Dendritic cell treated with granulocyte-macrophage colony-stimulating factor and Interleukin-4, amounts not matched to agents 40 ng/mL and 50 ng/mL, for 4 days (primary cell): Measurements from ENCODE around the gene HOXC5.

Source experiments
- H3K27ac Mint-ChIP-seq: one replicate; pipeline ENCODE4 v1.8.0; 2022; ENCODE audit warnings: mild to moderate bottlenecking, mixed read lengths
- H3K27me3 Mint-ChIP-seq: one replicate; pipeline ENCODE4 v1.8.0; 2022; ENCODE audit warnings: mild to moderate bottlenecking, mixed read lengths
- H3K36me3 Mint-ChIP-seq: one replicate; pipeline ENCODE4 v1.8.0; 2022; ENCODE audit warnings: low read depth, mixed read lengths
- H3K4me1 Mint-ChIP-seq: one replicate; pipeline ENCODE4 v1.8.0; 2022; ENCODE audit warnings: low read depth, mixed read lengths
- H3K4me3 Mint-ChIP-seq: one replicate; pipeline ENCODE4 v1.8.0; 2022; ENCODE audit warnings: mild to moderate bottlenecking, moderate library complexity, mixed read lengths
- H3K9me3 Mint-ChIP-seq: one replicate; pipeline ENCODE4 v1.8.0; 2022; ENCODE audit warnings: mixed read lengths
- intact Hi-C: fragments of 100-400 bp; cut with micrococcal nuclease; formaldehyde crosslinking; loops from one replicate; pipeline ENCODE4 v1.15.0; 2022

HOXC5 gene

DNA sequence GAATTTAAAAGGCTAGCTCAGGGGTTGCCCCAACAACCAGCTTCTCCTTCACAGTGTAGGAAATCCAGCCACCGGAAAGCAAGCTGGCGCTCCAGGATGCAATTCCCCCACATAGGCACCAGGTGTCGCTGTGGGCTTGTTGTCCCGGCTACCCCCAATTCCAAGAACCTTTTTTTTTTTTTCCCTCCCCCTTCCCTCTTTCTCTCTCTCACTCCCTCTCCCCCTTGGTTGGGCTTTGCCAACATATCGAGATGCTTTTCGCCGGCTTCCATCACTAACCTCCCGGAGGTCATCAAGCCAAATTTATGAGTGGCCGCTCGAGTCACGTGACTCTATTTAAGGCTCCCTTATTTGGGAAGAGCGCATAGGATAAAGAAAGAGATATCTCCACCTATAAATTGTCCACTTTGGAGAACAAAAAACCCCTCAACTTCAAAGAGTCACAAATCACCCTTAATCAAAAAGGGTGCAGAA lies at the start of gene HOXC5:
Gene HOXC5, plus strand, starts transcription at position 424 of the 474 bp plus-strand sequence. CDS start 73 bp downstream, outside the sequence.
- peaks cover 93% of the 10 kb centered on the region for H3K27me3 Mint-ChIP-seq
- H3K4me1 Mint-ChIP-seq: peaks cover 15% of the 10 kb centered on the region
- H3K27ac Mint-ChIP-seq: no peak within 1 kb of the TSS
- no peak within 1 kb of the TSS for H3K4me3 Mint-ChIP-seq
- intact Hi-C loops: loop anchor here (2.0 to 5.0 kb wide), 2 partner anchors 95 to 158 kb away; no protein-coding TSS in a partner anchor
- peaks cover 7% of the 10 kb centered on the region for H3K9me3 Mint-ChIP-seq
- H3K36me3 Mint-ChIP-seq: no peaks in the 10 kb centered on the region

DNA sequence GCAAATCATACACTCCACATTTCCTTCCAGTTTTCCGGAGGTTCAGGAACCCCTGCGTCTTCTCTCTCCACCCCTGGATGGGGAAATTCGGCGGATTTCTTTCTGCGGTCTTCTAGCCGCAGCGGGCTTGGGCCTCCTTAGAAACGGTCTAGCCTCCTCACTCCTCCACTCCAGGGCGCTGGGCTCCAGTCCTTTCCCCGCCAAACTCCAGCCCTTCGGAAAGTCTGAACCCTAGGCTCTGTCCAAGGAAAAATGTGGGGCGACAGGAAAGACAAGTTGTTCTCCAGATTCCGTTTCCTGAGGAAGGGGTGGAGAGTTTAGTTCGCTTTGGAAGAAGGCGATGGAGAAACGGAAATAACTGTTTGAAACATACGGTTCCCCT lies 49.3 kb upstream of the HOXC5 start:
- Mint-ChIP-seq H3K4me3 (no peak overlapping the region), H3K27me3 (peaks cover 99% of the 10 kb centered on the region), H3K9me3 (peaks cover 6% of the 10 kb centered on the region), H3K27ac (no peak overlapping the region), H3K4me1 (peaks cover 22% of the 10 kb centered on the region), H3K36me3 (no peaks in the 10 kb centered on the region)
- intact Hi-C loops: no loop called here

DNA sequence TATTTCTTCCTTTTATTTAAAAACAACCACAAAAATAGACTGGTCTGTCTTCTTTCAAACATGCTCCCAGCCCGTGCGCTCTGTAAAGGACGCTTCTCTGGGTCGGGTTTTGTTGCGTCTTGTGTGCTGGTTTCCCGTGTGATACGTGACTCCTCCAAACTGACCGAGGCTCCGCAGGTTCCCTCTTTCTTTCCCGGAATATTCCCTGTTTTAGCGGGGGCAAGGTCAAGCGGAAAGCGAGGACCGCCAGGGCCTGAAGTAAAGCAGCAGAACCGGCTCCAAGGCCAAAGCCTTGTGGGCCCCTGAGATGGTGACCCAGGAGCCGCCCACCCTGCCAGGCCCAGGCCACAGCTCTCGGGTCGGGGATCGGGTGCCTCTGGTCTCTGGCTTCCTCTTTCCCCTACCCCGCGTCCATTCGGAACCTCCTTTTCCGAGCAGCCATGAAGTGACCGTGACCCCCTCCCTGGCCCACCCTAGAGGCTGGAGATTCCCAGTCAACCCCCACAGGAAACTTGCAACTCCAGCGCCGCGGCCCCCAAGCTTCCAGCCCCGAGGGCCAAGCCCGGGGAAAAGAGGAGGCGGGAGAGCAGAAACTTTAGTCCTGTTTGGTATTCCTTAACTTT lies 48.8 kb upstream of the HOXC5 start:
- Mint-ChIP-seq H3K27ac (no peak overlapping the region), H3K4me3 (peak overlapping the region; percentile 32), H3K4me1 (peaks cover 25% of the 10 kb centered on the region), H3K36me3 (no peaks in the 10 kb centered on the region), H3K9me3 (peaks cover 6% of the 10 kb centered on the region), H3K27me3 (peaks cover 99% of the 10 kb centered on the region)
- intact Hi-C loops: no loop called here

DNA sequence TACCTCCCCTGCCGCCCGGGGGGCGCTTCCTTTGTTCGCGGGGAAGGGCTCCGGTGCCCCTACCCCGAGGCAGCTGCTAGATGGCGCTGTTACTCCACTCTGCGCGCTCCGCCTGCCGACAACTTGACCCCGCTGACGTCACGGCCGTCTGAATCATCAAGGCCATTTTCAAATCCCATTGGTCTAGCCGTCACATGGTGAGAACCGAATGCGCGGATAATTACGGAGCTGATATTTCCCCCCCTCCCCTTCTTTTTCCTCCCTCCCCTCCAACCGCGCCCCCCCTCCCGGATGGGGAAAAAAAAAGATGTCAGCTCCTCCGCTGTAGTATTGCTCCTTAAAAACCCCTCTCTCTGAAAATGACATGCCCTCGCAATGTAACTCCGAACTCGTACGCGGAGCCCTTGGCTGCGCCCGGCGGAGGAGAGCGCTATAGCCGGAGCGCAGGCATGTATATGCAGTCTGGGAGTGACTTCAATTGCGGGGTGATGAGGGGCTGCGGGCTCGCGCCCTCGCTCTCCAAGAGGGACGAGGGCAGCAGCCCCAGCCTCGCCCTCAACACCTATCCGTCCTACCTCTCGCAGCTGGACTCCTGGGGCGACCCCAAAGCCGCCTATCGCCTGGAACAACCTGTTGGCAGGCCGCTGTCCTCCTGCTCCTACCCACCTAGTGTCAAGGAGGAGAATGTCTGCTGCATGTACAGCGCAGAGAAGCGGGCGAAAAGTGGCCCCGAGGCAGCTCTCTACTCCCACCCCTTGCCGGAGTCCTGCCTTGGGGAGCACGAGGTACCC lies 47.8 kb upstream of the HOXC5 start, which contains the start of gene HOXC10:
Gene HOXC10, plus strand, starts transcription at position 246 of the 791 bp plus-strand sequence. Its CDS starts 114 bp downstream, at position 360.
- H3K27ac Mint-ChIP-seq: no peak within 1 kb of the TSS
- peaks cover 6% of the 10 kb centered on the region for H3K9me3 Mint-ChIP-seq
- H3K4me3 Mint-ChIP-seq: peak within 1 kb of the TSS; percentile 37
- intact Hi-C loops: no loop called here
- H3K4me1 Mint-ChIP-seq: peaks cover 32% of the 10 kb centered on the region
- peaks cover 99% of the 10 kb centered on the region for H3K27me3 Mint-ChIP-seq
- H3K36me3 Mint-ChIP-seq: no peaks in the 10 kb centered on the region

DNA sequence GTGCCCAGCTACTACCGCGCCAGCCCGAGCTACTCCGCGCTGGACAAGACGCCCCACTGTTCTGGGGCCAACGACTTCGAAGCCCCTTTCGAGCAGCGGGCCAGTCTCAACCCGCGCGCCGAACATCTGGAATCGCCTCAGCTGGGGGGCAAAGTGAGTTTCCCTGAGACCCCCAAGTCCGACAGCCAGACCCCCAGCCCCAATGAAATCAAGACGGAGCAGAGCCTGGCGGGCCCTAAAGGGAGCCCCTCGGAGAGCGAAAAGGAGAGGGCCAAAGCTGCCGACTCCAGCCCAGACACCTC lies 47.2 kb upstream of the HOXC5 start:
- Mint-ChIP-seq H3K4me1 (peaks cover 32% of the 10 kb centered on the region), H3K36me3 (no peaks in the 10 kb centered on the region), H3K9me3 (peaks cover 6% of the 10 kb centered on the region), H3K27me3 (peaks cover 99% of the 10 kb centered on the region), H3K4me3 (peak overlapping the region; percentile 20), H3K27ac (no peak overlapping the region)
- intact Hi-C loops: no loop called here

DNA sequence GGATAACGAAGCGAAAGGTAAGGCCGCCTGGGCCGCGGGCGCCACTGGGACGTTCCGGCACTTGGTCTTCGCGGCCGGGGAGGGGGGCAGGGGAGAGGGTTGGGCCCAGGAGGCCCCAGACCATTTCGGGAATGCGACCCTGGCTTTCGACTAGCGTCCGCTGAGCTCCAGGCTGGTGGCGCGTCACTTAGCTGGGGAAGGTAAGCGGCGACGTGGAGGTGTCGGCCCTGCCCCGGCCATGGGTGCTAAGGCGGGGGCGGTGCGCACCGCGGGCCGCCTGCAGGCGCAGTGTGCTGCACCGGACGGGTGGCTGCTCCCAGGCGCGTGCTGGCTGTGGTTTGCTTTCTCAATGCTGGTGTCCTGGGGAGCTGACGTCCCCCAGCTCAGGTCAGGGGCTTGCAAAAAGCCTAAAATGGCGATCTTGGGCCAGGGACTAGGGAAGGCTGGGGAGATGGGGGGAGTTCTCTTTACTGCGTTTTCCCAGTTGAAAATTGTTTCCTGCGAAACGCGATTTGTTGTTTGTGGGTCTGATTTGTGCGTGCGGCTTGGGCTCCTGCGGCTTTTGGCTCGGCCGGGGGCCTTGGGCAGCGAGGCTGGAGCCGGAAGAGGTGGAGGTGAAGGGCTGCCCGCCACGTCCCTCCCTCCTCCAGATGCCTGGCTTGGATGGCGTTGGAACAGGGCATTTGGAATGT lies 46.7 kb upstream of the HOXC5 start:
- intact Hi-C loops: no loop called here
- Mint-ChIP-seq H3K27ac (no peak overlapping the region), H3K4me1 (peaks cover 32% of the 10 kb centered on the region), H3K4me3 (no peak overlapping the region), H3K9me3 (peaks cover 6% of the 10 kb centered on the region), H3K36me3 (no peaks in the 10 kb centered on the region), H3K27me3 (peaks cover 99% of the 10 kb centered on the region)

DNA sequence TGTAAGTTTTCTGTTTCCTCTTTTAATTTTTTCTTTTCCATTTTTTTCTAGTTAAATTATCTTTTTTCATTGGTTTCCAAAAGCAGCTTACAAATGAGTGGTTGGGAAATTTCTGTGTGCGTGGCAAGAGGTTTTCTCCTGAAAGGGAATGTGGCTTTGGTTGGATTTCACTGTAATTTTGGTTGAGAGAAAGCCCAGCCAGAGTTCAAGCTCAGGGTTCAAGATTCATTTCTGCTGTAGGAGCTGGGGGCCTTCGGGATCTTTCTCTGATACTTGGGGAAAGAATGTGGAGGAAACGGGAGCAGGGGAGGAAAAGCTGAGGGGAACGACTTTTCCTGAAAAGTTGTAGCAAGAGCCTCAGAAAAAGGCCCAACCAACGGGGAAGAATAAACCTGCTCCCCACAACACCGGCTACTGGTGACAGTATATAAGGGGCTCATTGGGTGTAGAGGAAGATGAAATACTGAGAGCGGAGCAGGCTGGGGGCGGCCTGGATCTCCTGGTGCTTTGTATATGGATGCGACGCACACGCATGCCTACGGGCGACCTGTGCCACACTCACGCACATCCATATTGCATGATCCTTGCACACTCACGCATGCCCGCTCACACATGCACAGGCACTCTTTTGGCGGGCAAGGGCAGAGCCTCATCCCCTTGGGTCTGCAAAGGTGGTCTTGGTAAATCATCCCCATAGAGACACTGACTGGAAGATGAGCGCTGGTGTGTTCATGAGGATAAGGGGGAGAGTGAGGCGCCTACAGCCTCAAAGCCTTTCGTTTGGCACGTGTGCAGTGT lies 46.0 kb upstream of the HOXC5 start:
- Mint-ChIP-seq H3K27me3 (peaks cover 99% of the 10 kb centered on the region), H3K4me1 (peaks cover 32% of the 10 kb centered on the region), H3K36me3 (no peaks in the 10 kb centered on the region), H3K4me3 (no peak overlapping the region), H3K27ac (no peak overlapping the region), H3K9me3 (peaks cover 6% of the 10 kb centered on the region)
- intact Hi-C loops: no loop called here

DNA sequence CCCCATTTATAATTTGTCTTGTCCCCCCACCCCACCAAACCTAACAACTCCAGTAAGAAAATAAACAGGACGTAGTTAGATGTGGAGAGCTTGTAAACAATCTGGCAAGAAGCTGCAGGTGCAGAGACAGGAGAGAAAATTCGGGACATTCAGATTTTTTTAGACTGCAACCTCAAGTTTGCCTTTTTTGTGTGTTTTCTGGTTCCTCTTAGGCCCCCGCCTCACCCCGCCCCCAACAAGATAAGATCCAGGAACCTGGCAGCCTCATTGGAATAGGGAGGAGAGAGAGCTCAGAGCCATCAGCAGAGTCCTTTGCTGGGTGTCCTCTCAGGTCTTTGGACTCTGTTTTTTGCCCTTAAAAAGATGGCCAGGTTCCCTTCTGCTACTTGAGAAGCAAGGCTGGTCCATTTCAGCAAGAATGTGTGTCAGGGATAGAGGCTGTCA lies 45.0 kb upstream of the HOXC5 start:
- Mint-ChIP-seq H3K36me3 (no peaks in the 10 kb centered on the region), H3K4me1 (peaks cover 32% of the 10 kb centered on the region)
- intact Hi-C loops: loop anchor here (2.0 kb wide), 1 partner anchor 195 kb away; no protein-coding TSS in a partner anchor

DNA sequence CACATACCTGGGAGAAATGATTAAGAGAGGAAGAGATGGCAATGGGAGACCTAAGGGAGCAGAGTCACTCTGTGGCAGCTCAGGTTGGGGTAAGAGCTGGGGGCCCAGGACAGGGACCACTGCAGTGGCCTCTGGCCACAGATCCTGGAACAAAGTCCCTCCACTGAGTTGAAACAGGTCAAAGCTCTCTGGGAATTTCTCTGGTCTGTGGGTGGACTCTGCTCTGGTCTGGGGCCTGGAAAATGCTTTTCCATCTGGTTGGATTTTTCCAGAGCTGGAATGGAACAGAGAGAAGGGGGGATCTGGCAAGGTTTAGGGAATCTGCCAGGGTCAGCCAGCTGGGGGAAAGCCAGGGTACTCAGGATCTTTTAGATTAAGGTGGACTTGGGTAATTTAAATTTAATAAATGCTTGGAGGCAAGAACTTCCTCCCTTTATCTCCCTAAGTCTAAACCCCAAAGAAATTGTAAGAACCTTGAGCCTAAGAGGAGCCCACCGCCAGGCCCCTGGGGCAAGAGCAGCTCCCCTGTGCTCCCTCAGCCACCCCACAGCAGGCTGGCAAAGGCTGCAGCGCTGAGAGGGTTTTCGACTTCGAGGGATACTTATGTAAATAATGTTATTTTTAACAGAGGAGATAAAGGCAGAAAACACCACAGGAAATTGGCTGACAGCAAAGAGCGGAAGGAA lies 44.2 kb upstream of the HOXC5 start:
- Mint-ChIP-seq H3K4me1 (peaks cover 26% of the 10 kb centered on the region), H3K4me3 (no peak overlapping the region), H3K36me3 (no peaks in the 10 kb centered on the region)

More for the DNA sequence above, 45.0 kb upstream of the HOXC5 start:
- Mint-ChIP-seq H3K27me3 (peaks cover 98% of the 10 kb centered on the region), H3K4me3 (no peak overlapping the region), H3K9me3 (peaks cover 6% of the 10 kb centered on the region), H3K27ac (no peak overlapping the region)

DNA sequence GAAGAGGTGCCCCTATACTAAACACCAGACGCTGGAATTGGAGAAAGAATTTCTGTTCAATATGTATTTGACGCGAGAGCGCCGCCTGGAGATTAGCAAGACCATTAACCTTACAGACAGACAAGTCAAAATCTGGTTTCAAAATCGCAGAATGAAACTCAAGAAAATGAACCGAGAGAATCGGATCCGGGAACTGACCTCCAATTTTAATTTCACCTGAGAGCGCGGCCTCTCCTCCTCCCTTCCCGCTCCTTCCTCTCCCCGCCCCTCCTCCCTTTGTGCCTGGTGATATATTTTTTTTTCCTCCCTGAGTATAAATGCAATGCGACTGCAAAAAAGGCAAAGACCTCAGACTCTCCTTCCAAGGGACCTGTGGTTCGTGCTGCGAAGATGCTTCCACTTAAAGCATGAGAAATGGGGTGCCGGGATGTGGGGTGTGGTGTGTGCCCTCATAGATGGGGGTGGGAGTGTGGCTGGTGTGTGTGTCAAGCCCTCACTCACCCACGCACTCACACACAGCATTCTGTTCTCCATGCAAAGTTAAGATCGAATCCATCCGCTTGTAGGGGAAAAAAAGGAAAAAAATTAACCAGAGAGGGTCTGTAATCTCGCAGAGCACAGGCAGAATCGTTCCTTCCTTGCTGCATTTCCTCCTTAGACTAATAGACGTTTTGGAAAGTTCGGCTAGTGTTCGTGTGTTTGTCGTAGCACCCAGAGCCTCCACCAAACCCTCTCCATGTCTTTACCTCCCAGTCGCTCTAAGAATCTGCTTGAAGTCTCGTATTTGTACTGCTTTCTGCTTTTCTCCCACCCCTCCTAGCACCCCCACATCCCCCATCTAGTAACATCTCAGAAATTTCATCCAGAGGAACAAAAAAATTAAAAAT lies 43.4 kb upstream of the HOXC5 start:
- H3K36me3 Mint-ChIP-seq: no peaks in the 10 kb centered on the region
- no peak overlapping the region for H3K27ac Mint-ChIP-seq
- no peak overlapping the region for H3K4me3 Mint-ChIP-seq
- intact Hi-C loops: loop anchor here (2.0 kb wide), 1 partner anchor 197 kb away; no protein-coding TSS in a partner anchor
- H3K4me1 Mint-ChIP-seq: peaks cover 28% of the 10 kb centered on the region
- no peaks in the 10 kb centered on the region for H3K9me3 Mint-ChIP-seq
- peaks cover 98% of the 10 kb centered on the region for H3K27me3 Mint-ChIP-seq

More for the DNA sequence above, 44.2 kb upstream of the HOXC5 start:
- no peak overlapping the region for H3K27ac Mint-ChIP-seq
- H3K27me3 Mint-ChIP-seq: peaks cover 98% of the 10 kb centered on the region
- H3K9me3 Mint-ChIP-seq: peaks cover 2% of the 10 kb centered on the region
- intact Hi-C loops: loop anchor here (2.0 kb wide), 1 partner anchor 196 kb away; no protein-coding TSS in a partner anchor

DNA sequence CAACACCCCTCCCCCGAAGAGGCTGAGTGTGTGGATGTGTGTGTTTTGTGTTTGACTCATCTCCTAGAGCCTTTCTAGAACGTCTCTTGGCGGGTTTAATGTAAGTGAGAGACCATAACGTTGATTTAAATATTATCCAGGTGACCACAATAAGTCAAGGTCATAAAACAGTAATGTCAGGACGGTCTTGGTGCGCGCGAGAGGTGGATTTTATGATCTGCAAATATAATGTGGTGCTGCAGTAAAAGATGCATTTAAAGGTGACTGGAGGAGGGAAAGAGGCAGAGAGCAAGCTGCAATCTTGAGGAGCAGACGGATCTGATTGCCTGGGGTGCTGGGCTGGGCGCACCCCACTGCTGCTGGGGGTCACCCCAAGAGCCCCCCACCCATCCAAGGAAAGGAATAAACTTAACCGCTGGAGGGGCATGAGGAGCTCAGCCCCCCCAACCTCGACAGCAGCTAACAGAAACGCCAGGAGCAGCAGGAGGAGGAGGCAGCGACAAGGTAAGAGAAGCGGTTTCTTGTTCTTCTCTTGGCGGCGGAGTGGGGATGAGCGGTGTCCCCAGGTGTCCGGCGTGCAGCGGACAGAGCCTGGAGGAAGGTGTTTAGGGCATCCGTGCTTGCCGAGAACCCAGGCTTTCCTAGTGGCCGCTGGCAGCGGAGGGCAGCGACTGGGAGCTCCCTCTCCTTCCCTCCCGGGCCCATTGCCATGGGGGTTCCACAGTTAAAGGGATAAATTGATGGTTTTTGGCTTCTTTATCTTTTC lies 42.4 kb upstream of the HOXC5 start:
- no peak overlapping the region for H3K27ac Mint-ChIP-seq
- H3K4me3 Mint-ChIP-seq: no peak overlapping the region
- H3K9me3 Mint-ChIP-seq: no peaks in the 10 kb centered on the region

DNA sequence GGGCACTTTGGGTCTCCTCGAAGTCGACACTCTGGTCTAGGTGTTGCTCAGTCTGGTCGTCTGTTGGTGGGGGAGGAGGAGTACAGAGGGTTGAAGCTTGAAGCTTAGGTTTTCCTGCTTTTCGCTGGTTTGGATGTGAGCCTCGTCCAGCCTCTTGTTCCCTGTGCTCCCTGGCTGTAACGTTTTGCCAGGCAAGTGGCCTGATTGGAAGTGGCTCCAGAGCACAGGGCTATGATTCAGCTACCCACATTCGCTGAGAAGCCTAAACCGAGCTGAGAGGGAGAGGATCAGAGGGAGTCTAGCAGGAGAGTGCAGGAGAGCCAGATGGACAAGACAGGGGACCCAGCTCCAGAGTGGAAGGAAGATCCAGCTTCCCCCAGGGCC lies 41.8 kb upstream of the HOXC5 start:
- H3K4me3 Mint-ChIP-seq: no peak overlapping the region
- no peaks in the 10 kb centered on the region for H3K9me3 Mint-ChIP-seq
- H3K36me3 Mint-ChIP-seq: no peaks in the 10 kb centered on the region
- intact Hi-C loops: no loop called here
- peaks cover 34% of the 10 kb centered on the region for H3K4me1 Mint-ChIP-seq
- H3K27ac Mint-ChIP-seq: no peak overlapping the region
- H3K27me3 Mint-ChIP-seq: peaks cover 98% of the 10 kb centered on the region

More for the DNA sequence above, 42.4 kb upstream of the HOXC5 start:
- Mint-ChIP-seq H3K27me3 (peaks cover 98% of the 10 kb centered on the region), H3K36me3 (no peaks in the 10 kb centered on the region), H3K4me1 (peaks cover 31% of the 10 kb centered on the region)
- intact Hi-C loops: no loop called here
